ENCODE results near the gene DBNL.

GRCh38 chr7:44073664-44074348 lies 29.3 kb downstream of the DBNL start:
- no peak for TF ChIP-seq CTCF (IDR thresholded peaks at IDR 0.05; ENCODE audit: poor library complexity, severe bottlenecking)
- no peak for TF ChIP-seq POLR2AphosphoS5 (IDR thresholded peaks at IDR 0.05)
- no peak for TF ChIP-seq EP300 (conservative IDR thresholded peaks at IDR 0.05; ENCODE audit: poor library complexity, severe bottlenecking)
- no peak for TF ChIP-seq RAD21 (conservative IDR thresholded peaks at IDR 0.05)
- TF ChIP-seq REST (IDR thresholded peaks at IDR 0.05; ENCODE audit: borderline replicate concordance): no peak
- no peak for TF ChIP-seq SMC3 (conservative IDR thresholded peaks at IDR 0.05; ENCODE audit: poor library complexity)
- no peak for TF ChIP-seq EZH2 (IDR thresholded peaks at IDR 0.05; ENCODE audit: borderline replicate concordance, insufficient read depth, low read length, poor library complexity, severe bottlenecking)
- no peak for TF ChIP-seq TAF1 (IDR thresholded peaks at IDR 0.05; ENCODE audit: low read depth)
- TF ChIP-seq MXI1 (conservative IDR thresholded peaks at IDR 0.05; ENCODE audit: poor library complexity, severe bottlenecking): no peak

All from neural cell (in vitro differentiated cells).